Measurements from ENCODE around the gene ANKRD16.
A peak's percentile ranks its signal among the peaks of the same experiment; 100 is the strongest.
"Not testable (repeated sequence)": the region's sequence is repeated elsewhere in the genome, so short reads cannot be mapped to it uniquely, and the experiment has no call there.

ANKRD16 gene

DNA sequence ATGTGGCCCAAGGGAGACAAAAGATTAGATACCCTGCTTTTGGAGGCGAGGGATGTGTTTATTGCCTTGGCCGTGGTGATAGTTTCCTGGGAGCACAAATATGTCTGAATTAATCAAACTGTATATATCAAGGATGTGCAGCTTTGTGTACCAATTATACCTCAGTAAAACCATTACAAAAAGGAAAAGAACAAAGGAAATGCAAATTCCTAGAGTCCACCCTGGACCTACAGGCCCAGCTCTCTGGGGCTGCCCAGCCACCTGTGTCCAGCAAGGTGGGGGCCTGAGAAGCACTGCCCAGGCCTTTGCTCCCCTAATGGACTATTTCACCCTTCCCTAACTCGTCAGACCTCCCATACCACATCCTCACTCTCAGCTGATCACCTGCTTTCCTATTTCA is 20.5 kb downstream of the ANKRD16 start:
- Mint-ChIP-seq H3K4me1 (peaks cover 14% of the 10 kb centered on the region), H3K27ac (no peak overlapping the region), H3K36me3 (no peaks in the 10 kb centered on the region), H3K9me3 (no peaks in the 10 kb centered on the region), H3K4me3 (no peak overlapping the region)
- DNase-seq (ENCODE audit: low spot score in 2 of 2) (no peak), ATAC-seq (no peak)

DNA sequence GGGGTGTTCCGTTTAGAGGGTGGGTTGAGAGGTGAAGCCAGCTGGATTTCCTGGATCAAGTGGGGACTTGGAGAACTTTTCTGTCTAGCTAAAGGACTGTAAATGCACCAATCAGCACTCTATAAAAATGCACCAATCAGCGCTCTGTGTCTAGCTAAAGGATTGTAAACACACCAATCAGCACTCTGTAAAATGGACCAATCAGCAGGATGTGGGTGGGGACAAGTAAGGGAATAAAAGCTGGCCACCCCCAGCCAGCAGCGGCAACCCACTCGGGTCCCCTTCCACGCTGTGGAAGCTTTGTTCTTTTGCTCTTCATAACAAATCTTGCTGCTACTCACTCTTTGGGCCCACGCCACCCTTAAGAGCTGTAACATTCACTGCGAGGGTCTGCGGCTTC is 21.3 kb downstream of the ANKRD16 start:
- not testable (repeated sequence) for H3K4me3 Mint-ChIP-seq; H3K9me3 Mint-ChIP-seq; ATAC-seq; H3K27ac Mint-ChIP-seq; H3K4me1 Mint-ChIP-seq; H3K36me3 Mint-ChIP-seq; DNase-seq (ENCODE audit: low spot score in 2 of 2)

DNA sequence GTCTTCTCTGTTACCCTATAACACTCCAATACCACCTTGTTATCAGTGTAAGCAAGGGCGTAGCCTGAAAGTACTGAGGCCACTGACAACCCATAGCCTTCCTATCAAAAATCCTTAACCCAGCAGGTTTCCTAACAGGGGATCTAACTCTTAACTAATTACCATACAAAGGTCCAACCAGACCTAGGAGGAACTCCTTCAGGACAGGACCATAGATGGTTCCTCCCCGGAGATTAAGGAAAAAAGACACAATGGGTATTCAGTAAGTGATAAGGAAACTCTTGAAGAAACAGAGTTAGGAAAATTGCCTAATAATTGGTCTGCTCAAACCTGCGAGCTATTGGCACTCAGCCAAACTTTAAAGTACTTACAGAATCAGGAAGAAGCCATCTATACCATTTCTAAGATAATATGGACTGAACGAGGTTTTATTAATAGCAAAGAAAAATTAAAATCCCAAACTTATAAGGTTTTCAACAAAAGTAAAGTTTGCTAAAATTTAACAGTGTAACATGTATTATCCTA is 22.5 kb downstream of the ANKRD16 start:
- ATAC-seq; H3K36me3 Mint-ChIP-seq; H3K4me3 Mint-ChIP-seq; H3K9me3 Mint-ChIP-seq; H3K27ac Mint-ChIP-seq; DNase-seq (ENCODE audit: low spot score in 2 of 2): not testable (repeated sequence)
- H3K4me1 Mint-ChIP-seq: peaks cover 13% of the 10 kb centered on the region

DNA sequence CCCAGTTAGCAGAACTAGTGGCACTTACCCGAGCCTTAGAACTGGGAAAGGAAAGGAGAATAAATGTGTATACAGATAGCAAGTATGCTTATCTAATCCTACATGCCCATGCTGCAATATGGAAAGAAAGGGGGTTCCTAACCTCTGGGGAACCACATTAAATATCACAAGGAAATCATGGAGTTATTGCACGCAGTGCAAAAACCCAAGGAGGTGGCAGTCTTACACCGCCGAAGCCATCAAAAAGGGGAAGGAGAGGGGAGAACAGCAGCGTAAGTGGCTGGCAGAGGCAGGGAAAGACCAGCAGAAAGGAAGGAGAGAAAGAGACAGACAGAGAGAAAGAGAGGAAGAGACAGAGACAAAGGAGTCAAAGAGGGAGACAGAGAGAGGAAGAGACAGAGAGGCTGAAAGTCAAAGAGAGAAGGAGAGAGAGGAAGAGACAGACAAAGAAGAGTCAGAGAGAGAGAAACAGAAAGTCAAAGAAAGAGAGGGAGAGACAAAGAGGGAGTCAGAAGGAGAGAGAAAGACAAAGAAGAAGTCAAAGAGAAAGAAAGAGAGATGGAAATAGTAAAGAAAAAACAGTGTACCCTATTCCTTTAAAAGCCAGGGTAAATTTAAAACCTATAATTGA is 23.1 kb downstream of the ANKRD16 start:
- DNase-seq (ENCODE audit: low spot score in 2 of 2); H3K27ac Mint-ChIP-seq; H3K9me3 Mint-ChIP-seq; H3K4me3 Mint-ChIP-seq; H3K36me3 Mint-ChIP-seq; ATAC-seq: not testable (repeated sequence)
- H3K4me1 Mint-ChIP-seq: peaks cover 13% of the 10 kb centered on the region

DNA sequence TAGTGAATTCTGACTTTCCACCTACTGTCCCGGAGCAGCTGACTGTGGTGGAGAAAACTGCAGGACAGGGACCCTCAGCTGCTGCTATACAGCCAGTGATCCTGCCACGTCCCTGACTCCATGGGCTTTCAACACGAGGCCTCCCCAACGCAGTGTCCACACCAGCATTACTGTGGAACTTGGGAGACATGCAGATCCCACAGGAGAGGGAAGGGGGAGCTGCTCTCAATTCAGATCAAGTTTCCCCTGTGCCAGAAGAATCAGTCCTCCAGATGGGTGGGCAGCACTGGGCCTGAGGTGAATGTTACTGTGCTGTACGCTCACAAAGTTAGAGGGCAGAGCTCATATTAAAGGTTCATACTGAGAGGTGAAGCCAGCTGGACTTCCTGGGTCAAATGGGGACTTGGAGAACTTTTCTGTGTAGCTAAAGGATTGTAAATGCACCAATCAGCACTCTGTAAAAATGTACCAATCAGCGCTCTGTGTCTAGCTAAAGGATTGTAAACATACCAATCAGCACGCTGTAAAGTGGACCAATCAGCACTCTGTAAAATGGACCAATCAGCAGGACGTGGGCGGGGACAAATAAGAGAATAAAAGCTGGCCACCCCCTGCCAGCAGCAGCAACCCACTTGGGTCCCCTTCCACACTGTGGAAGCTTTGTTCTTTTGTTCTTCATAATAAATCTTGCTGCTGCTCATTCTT is 26.6 kb downstream of the ANKRD16 start:
- not testable (repeated sequence) for H3K4me1 Mint-ChIP-seq; H3K27ac Mint-ChIP-seq; DNase-seq (ENCODE audit: low spot score in 2 of 2); H3K9me3 Mint-ChIP-seq; H3K36me3 Mint-ChIP-seq; ATAC-seq; H3K4me3 Mint-ChIP-seq

DNA sequence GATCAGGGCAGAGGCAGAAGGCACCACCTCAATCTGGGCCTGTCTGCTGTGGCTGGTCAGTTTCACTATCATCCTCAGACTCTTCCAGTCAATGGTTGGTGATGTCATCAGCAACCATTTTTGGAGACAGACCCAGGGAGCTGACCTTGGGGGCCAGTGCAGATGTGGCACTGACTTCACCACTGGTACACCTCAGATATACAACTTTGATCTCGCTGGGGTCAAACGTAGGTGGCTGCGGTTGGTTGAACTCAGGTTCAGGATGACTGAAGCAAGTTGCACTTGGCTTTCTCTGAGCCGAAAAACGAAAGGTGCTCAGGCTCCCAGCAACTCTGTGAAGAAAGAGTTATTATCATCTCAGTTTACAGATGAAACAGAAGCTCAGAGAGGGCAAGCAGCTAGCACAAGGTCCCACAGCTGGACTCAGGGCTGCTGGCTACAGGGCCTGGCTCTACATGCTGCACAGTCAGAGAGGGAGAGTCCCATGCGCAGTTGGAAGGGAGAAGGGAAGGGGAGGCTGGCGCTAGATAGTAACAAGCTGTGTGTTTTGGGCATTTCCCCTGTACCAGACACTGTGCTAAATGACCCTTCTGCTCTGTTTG is 27.2 kb downstream of the ANKRD16 start:
- no peak overlapping the region for H3K27ac Mint-ChIP-seq
- ATAC-seq: peak; percentile 92
- no peak overlapping the region for H3K4me3 Mint-ChIP-seq
- no peaks in the 10 kb centered on the region for H3K36me3 Mint-ChIP-seq
- H3K9me3 Mint-ChIP-seq: no peaks in the 10 kb centered on the region
- DNase-seq (ENCODE audit: low spot score in 2 of 2): no peak
- H3K4me1 Mint-ChIP-seq: peaks cover 8% of the 10 kb centered on the region

DNA sequence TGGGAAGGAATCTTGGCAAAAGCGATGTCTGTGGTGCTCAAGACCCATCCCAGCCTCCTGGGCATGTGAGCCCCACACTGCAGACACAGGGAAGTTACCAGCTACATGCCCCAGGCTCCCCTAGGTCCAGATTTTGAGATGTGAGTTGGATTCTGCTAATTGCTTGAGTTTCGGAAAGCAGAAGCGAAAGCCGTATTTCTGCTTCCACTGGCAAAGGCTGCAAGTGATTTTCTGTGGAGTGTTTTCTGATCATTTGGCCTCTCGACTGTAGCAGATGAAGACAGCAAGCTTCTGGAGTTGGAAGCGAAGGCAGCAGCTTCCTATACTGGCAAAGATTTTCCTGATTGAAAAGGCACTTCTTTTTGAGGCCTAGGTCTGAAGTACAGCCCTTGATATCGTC is 29.6 kb downstream of the ANKRD16 start:
- no peak overlapping the region for H3K27ac Mint-ChIP-seq
- no peak overlapping the region for H3K4me3 Mint-ChIP-seq
- no peak for DNase-seq (ENCODE audit: low spot score in 2 of 2)
- no peaks in the 10 kb centered on the region for H3K36me3 Mint-ChIP-seq
- no peaks in the 10 kb centered on the region for H3K9me3 Mint-ChIP-seq
- peaks cover 8% of the 10 kb centered on the region for H3K4me1 Mint-ChIP-seq
- no peak for ATAC-seq

DNA sequence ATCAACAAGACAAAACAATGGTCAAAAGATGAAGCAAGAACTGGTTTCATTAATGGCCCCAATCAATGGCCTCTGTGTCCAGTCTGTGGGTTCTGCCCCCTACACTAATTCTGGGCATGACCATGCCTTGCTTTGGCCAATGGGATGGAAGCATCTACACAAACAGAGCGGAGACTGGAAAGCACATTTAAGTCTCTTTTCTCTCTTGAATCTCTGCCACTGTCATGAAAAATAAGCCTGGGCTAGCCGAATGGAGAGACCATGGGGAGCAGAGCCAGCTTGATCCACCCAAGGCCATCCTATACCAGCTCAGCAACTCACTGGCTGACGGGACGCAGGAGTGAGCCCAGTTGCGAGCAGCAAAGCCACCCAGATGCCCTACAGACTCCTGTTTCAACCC is 30.9 kb downstream of the ANKRD16 start:
- H3K4me1 Mint-ChIP-seq: peaks cover 8% of the 10 kb centered on the region
- ATAC-seq (no peak), DNase-seq (ENCODE audit: low spot score in 2 of 2) (no peak)
- no peaks in the 10 kb centered on the region for H3K9me3 Mint-ChIP-seq
- H3K27ac Mint-ChIP-seq: no peak overlapping the region
- H3K4me3 Mint-ChIP-seq: no peak overlapping the region
- H3K36me3 Mint-ChIP-seq: no peaks in the 10 kb centered on the region

DNA sequence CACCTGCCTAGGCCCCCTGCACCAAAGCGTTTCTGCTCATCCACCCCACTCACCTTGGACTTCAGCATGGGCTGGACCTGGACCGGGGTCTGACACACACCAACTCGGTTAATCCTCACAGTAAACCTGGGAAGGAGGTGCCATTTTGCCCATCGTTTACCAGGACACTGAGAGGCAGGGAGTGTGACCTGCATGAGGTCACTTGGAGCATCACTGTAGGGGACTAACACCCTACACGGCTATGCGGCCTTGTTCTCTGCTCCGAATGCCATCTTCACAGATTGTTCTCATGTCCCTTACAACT is 33.0 kb downstream of the ANKRD16 start:
- Mint-ChIP-seq H3K4me1 (peaks cover 5% of the 10 kb centered on the region), H3K9me3 (no peaks in the 10 kb centered on the region), H3K36me3 (no peaks in the 10 kb centered on the region), H3K27ac (no peak overlapping the region), H3K4me3 (no peak overlapping the region)
- DNase-seq (ENCODE audit: low spot score in 2 of 2) (no peak), ATAC-seq (no peak)

DNA sequence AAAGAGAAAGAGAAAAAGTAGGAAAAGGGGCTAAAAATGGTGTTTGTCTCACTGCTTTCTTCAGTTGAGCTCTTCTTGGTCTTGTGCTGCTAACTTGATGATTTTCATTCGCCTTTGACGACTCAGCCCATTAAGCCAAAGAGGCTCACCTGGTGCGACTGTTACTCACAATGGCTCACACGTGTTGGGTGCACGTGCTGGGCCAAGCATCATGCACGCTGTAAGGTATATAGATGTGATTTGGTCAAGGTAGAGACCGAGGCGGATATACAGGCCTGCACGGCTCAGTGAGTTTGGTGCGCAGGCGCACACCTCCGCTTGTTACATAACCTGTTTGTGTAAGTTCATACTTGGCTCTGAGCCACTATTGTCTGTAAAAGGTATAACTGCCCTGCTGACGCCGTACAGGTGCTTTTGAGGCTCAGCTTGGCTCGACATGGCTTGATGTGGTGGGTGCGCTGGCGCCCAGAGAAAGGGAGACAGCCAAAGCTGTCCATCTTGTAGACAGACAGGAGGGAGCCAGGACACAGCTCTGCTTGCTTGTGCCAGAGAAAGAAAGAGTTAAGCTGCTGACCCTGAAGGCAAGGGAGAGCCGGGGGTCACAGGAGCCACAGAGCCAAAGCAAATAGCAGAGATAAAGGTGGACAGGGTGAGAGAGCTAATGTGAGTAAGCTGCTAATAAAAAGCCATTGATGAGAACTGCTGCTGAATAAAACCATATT is 33.6 kb downstream of the ANKRD16 start:
- no peaks in the 10 kb centered on the region for H3K9me3 Mint-ChIP-seq
- H3K4me3 Mint-ChIP-seq: no peak overlapping the region
- H3K27ac Mint-ChIP-seq: no peak overlapping the region
- DNase-seq (ENCODE audit: low spot score in 2 of 2) (no peak), ATAC-seq (no peak)
- H3K4me1 Mint-ChIP-seq: peaks cover 5% of the 10 kb centered on the region
- H3K36me3 Mint-ChIP-seq: no peaks in the 10 kb centered on the region

DNA sequence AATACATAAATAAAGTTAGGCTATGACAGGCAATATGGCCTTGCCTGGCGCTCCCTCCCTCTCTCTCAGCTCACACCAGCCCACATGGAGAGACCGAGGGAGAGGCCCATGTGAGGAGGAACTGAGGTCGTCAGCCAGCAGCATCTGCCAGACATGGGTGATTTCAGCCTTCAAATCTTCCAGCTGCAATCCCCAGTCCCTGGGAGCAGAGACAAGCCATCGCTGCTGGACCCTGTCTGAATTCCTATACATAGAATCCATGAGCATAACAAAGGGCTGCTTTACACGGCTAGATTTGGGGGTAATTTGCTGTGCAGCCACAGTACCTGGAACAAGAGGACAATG is 35.6 kb downstream of the ANKRD16 start:
- Mint-ChIP-seq H3K9me3 (no peaks in the 10 kb centered on the region), H3K4me3 (no peak overlapping the region), H3K27ac (no peak overlapping the region), H3K4me1 (peaks cover 5% of the 10 kb centered on the region), H3K36me3 (no peaks in the 10 kb centered on the region)
- ATAC-seq: no peak
- DNase-seq (ENCODE audit: low spot score in 2 of 2): no peak

DNA sequence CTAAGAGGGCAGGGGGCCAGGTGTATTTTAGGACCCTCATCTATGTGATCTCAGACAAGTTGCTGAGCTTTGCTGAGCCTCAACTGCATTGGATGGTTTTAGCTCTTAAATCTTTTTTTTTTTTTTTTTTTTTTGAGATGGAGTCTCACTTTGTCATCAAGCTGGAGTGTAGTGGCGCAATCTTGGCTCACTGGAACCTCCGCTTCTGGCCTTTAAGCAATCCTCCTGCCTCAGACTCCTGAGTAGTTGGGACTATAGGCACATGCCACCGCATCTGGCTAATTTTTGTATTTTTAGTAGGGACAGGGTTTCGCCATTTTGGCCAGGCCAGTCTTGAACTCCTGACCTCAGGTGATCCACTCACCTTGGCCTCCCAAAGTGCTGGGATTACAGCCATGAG is 43.0 kb downstream of the ANKRD16 start:
- peaks cover 17% of the 10 kb centered on the region for H3K4me1 Mint-ChIP-seq
- H3K27ac Mint-ChIP-seq: peak overlapping the region; percentile 93
- not testable (repeated sequence) for H3K9me3 Mint-ChIP-seq; ATAC-seq; H3K36me3 Mint-ChIP-seq; DNase-seq (ENCODE audit: low spot score in 2 of 2); H3K4me3 Mint-ChIP-seq

DNA sequence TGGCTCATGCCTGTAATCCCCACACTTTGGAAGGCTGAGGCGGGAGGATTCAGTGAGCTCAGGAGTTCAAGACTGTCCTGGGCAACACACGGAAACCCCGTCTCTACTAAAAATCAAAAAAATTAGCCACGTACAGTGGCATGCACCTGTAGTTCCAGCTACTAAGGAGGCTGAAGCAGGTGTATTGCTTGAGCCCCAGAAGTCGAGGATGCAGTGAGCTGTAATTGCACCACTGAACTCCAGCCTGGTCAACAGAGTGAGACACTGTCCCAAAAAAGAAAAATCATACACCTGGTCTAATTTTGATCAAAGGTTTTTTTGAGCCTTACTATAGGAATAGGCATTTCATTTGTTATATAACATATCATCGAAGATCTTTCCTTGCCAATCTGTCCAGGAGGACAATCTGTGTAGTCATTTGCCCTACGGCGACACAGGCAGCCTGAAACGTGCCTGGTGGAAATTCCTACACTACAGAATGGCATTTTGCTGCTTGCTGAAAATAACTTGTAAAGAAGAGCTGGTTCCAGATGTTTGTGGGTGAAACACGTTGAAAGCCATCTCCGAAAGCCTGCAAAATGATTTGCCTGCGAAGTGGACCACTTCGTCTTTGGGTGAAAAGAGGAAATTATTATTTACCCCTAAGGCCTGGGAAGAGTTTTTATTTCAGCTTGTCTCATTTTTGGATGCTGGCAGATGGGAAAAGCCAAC is 45.2 kb downstream of the ANKRD16 start:
- no peak overlapping the region for H3K4me3 Mint-ChIP-seq
- H3K36me3 Mint-ChIP-seq: peaks cover 9% of the 10 kb centered on the region
- peaks cover 17% of the 10 kb centered on the region for H3K4me1 Mint-ChIP-seq
- no peaks in the 10 kb centered on the region for H3K9me3 Mint-ChIP-seq
- ATAC-seq (no peak), DNase-seq (ENCODE audit: low spot score in 2 of 2) (no peak)
- peak overlapping the region; percentile 36 for H3K27ac Mint-ChIP-seq

DNA sequence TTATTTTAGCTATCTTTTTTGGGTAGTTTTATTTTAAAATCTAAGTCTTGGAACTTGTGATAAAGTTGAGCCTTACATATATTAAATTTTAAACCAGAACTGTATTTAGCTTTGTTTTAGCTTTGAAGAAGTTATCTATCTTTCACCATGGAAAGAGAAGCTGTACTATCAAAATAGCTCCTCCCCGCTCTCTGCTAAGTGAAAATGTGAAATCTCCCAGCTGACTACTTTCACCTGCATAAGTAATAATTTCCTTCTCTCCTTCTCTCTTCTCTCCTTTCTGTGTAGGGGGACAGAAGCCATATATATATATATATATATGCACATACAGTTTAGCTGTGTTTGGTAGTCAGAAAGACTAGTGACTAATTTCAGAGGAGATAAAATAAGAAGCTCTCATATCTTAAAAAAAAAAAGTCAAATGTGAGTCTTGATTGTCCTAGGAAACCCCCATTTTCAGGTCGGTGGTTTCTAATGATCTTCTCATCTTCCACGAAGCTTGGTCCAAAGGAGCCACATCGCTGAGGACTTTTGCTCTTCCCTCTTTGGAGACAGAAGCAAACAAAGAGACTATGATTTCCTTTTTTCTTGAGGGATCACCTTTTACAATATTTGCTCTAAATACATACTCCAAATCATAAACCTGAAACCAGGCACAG is 45.9 kb downstream of the ANKRD16 start:
- Mint-ChIP-seq H3K4me1 (peaks cover 17% of the 10 kb centered on the region), H3K27ac (peak overlapping the region; percentile 36), H3K4me3 (no peak overlapping the region), H3K36me3 (peaks cover 9% of the 10 kb centered on the region), H3K9me3 (no peaks in the 10 kb centered on the region)
- peak; percentile 67 for ATAC-seq
- DNase-seq (ENCODE audit: low spot score in 2 of 2): no peak

DNA sequence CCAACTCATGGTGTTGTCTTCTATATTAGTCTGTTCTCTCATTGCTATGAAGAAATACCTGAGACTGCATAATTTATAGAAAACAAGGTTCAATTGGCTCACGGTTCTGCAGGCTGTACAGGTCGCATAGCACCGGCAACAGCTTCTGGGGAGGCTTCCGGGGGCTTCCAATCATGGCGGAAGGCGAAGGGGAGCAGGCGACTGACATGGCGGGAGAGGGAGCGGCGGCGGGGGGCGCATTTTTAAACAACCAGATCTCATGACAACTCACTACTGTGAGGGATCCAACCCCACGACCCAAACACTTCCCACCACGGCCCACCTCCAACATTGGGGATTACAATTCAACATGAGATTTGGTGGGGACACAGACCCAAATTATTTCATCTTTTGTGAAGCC is 47.7 kb downstream of the ANKRD16 start:
- H3K27ac Mint-ChIP-seq: no peak overlapping the region

More for the DNA sequence above, 47.7 kb downstream of the ANKRD16 start:
- ATAC-seq: no peak
- peaks cover 9% of the 10 kb centered on the region for H3K36me3 Mint-ChIP-seq
- peaks cover 17% of the 10 kb centered on the region for H3K4me1 Mint-ChIP-seq
- no peak overlapping the region for H3K4me3 Mint-ChIP-seq
- no peak for DNase-seq (ENCODE audit: low spot score in 2 of 2)
- H3K9me3 Mint-ChIP-seq: no peaks in the 10 kb centered on the region
